ENCODE measurements around the gene SDC3.

DNA sequence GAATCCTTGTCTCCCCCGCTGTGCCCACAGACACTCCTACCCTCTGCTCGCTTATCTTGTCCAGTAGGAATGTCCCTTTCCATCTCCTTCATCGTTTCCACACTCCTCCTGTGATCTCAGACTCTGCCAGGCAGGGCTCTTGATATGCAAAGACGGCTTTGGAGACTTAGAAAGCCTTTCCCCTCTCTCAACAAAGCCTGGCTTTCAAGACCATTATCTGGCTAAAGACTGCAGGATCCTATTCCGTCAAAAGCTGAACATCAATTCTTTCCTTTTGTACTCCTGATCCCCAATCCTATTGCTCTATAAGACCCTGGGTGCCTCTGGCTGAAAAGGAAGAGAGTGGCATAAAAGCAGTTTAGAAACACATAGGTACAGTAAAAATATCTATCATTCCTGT, 63.9 kb downstream of the SDC3 start:
- TF ChIP-seq POLR2AphosphoS5 (IDR thresholded peaks at IDR 0.05; ENCODE audit: low read depth, low read length), result no peak
- TF ChIP-seq REST (IDR thresholded peaks at IDR 0.05; ENCODE audit: insufficient read depth in 1 of 2, low read depth in 2 of 2, low read length in 2 of 2), result no peak
- no peak for TF ChIP-seq SIN3A (IDR thresholded peaks at IDR 0.05; ENCODE audit: borderline replicate concordance, insufficient read depth, low read length)
- no peak for TF ChIP-seq TAF1 (IDR thresholded peaks at IDR 0.05; ENCODE audit: borderline replicate concordance, insufficient read depth, low read length)
- no peak for TF ChIP-seq FOXP2 (optimal IDR thresholded peaks at IDR 0.05; ENCODE audit: borderline replicate concordance, extremely low read depth, extremely low read length, insufficient read depth)

All from PFSK-1 (cell line).